GM21515 (cell line): Measurements from ENCODE around the gene LZTS2.

ENCODE experiments used
- ATAC-seq: cut with Tn5 transposase; IDR thresholded peaks from one replicate; pipeline ENCODE4 v1.9.1; 2021; ENCODE audit not compliant: unreplicated experiment

LZTS2 gene

GRCh38 chr10:100997360-100998182, 2.0 kb upstream of the LZTS2 start:
- peak; percentile 40 for ATAC-seq

GRCh38 chr10:100998183-100998990, 1.2 kb upstream of the LZTS2 start:
- ATAC-seq, result no peak

DNA sequence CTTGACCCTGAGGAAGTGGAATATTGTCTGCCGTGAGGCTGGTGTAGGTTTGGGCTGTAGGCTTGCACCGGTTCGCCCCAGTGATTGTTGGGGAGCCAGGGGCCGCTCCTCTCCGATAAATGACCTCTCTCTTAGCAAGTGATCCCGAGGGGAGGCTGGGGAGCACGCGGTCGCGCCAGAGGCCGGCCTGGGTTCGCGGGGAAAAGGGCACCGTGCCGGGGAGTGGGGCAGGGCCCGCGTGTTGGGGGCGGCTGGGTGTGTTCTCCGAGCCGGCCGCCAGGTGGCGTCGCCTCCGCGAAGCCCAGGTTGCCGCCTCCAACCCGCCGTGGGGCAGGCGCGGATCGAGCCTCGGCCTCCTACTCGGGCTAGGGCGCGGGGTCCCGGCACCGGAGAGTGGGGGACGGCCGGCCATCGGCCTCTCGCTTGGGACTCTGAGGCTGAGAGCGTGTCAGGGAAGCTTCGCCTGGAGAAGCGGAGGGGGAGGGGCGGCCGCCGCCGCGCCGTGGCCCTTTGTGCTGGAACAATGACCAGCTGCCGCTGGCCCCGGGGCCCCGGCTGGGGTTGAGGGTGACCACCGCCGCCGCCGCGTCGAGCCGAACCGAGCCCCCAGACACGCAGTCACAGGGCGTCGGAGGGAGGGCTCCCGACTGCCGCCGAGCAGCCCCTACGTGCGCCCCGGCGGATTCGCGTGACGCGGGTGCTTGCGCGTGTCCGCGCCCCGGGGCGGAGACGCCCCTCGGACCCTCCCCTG, 442 bp upstream of the LZTS2 start:
- ATAC-seq, result peak; percentile 45

DNA sequence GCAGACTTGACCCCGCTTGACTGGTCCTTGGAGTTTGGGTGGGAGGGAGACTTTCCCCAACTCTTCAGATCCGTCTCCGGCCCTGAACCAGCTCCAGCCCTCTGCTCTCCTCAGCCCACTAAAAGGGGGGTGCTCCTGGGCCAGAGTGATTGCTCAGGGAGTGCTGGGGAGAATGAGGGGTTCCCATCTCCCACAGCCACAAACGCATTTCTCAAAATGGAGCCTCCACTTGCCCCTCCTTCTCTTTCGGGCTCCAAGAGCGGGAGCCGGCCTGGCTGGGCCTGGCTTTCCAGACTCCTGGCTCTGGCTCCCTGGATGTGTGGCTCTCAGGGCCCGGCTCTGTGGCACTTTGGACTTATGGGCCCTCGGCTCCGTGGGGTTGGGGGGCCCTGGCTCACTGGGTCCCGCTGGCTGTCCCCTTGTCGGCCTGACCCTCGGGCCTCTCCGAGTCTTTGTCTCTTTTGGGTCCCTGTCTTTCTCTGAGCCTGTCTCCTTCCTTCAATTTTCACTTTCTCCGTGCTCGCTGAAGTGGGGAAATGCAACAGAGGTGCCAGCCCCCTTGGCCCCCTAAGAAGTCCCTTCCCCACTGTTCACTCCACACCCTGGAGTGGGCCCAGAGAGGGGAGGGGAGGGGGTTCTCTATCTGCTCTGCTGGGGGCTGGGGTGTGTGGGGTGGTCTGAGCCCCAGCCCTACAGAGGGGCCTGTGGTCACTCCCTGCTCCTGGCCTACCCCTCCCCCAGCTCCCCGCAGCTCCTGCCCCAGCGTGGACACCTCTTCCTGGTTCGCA, 713 bp downstream of the LZTS2 start:
- no peak for ATAC-seq

DNA sequence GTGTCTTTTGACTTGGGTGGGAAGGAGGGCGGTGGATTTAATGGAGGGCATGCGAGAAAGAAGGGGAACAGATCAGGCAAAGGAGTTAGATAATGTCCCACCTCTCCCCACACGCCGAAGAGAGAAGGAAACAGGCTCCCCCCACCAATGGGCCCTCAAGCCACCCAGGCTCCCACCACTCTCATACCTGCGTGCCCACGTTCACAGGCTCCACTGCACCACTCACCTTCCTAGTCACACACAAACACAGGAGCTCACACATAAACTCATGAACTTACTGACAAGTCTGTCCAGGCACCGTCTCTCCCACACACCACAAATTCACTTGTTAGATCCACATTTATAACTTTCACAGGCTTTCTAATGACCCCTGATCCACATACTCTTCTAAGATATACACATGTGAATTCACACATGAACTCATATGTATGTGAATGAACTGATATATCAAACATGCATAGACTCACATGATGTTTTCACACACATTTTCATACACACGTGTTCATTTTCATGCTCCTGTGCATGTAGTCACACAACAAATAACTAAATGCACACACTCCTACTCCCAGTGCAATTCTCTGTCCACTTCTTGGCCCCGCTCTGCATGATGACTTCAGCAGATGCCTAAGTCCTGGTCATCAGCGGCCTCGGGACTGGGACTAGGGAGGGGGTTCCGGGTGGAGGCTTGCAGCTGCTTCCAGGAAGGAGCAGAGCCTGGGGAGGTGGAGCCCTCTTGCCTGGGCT, 1.5 kb downstream of the LZTS2 start:
- no peak for ATAC-seq

DNA sequence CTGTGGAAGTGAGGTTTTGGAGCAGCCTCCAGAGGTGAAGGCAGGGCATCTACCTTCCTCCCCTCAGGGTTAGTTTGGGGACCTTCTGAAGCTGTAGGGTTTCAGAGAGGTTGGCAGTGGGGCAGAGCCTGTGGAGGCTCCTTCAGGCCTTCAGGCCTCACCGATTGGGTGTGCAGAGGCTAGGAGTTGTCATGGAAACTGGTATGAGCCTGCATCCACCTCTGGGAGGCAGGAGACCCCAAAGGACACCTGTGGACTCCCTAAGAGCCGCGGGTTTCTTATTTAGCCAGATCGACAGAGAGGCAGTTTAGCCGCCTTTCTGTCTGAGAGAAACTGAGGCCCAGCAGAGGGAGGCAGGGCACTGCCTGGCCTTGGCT, 2.0 kb downstream of the LZTS2 start:
- no peak for ATAC-seq

- no peak for ATAC-seq
These were observed 2.8 kb downstream of the LZTS2 start for GRCh38 chr10:101002456-101002855.

DNA sequence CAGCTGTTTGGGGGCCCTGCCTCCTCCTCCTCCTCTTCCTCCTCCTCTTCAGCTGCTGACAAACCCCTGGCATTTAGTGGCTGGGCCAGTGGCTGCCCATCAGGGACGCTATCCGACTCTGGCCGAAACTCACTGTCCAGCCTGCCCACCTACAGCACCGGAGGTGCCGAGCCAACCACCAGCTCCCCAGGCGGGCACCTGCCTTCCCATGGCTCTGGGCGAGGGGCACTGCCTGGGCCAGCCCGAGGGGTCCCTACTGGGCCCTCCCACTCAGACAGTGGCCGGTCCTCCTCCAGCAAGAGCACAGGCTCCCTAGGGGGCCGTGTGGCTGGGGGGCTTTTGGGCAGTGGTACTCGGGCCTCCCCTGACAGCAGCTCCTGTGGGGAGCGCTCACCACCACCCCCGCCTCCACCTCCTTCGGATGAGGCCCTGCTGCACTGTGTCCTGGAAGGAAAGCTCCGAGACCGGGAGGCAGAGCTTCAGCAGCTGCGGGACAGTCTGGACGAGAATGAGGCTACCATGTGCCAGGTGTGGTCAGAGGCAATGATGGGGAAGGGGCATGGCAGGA, 4.1 kb downstream of the LZTS2 start:
- no peak for ATAC-seq

- no peak for ATAC-seq
These were observed 5.8 kb downstream of the LZTS2 start for GRCh38 chr10:101005361-101005760.

GRCh38 chr10:101005869-101006567, 6.4 kb downstream of the LZTS2 start:
- ATAC-seq, result no peak

GRCh38 chr10:101006593-101007098, 7.0 kb downstream of the LZTS2 start:
- ATAC-seq, result no peak

- ATAC-seq, result no peak
These were observed 7.6 kb downstream of the LZTS2 start for GRCh38 chr10:101007099-101007711.

GRCh38 chr10:101007915-101008822, 8.6 kb downstream of the LZTS2 start:
- ATAC-seq, result no peak

- ATAC-seq, result no peak
These were observed 9.3 kb downstream of the LZTS2 start for GRCh38 chr10:101008823-101009423.

- ATAC-seq, result no peak
These were observed 10.7 kb downstream of the LZTS2 start for GRCh38 chr10:101010329-101010728.

GRCh38 chr10:101011517-101012423, 12.2 kb downstream of the LZTS2 start:
- no peak for ATAC-seq
